HFFc6 (cell line): ENCODE results near the gene EVX2. TPM values are rescaled to one million over a fixed set of nuclear protein-coding genes. Genes with fewer than 3 reads are reported as not detected.

Experiments
- DNase-seq: peaks from one replicate; pipeline ENCODE4 v3.0.0-alpha.2; 2018
- H3K27ac Mint-ChIP-seq: 2 replicates; pipeline ENCODE4 v1.8.0; 2020; ENCODE audit warnings: mild to moderate bottlenecking, mixed read lengths
- H3K27me3 Mint-ChIP-seq: 2 replicates; pipeline ENCODE4 v1.8.0; 2021; ENCODE audit warnings: mild to moderate bottlenecking, moderate library complexity, mixed read lengths; ENCODE audit not compliant: insufficient read depth
- H3K36me3 Mint-ChIP-seq: 2 replicates; pipeline ENCODE4 v1.8.0; 2021; ENCODE audit warnings: low read depth, mixed read lengths
- H3K4me1 Mint-ChIP-seq: 2 replicates; pipeline ENCODE4 v1.8.0; 2020; ENCODE audit warnings: low read depth, mixed read lengths
- H3K4me3 Mint-ChIP-seq: 2 replicates; pipeline ENCODE4 v1.8.0; 2020; ENCODE audit warnings: mild to moderate bottlenecking, moderate library complexity, mixed read lengths
- H3K9me3 Mint-ChIP-seq: 2 replicates; pipeline ENCODE4 v1.8.0; 2020; ENCODE audit warnings: mild to moderate bottlenecking, mixed read lengths
- CTCF ChIP-seq: fragments of 200-600 bp; sonication (generic); IDR thresholded peaks from 2 replicates; pipeline ENCODE4 v1.5.0; 2021; ENCODE audit warnings: antibody characterized with exemption, mild to moderate bottlenecking
- total RNA-seq, 6 experiments: library from RNA; stranded (reverse); fragmentation: NEBNext Ultra II Directional; extraction: Animal tissue kit (Norgen Biotek cat#: 25700); gene quantifications; 2 replicates in 1 of 6; 3 replicates in 5 of 6; pipeline ENCODE4 v1.2.3, GENCODE V29; 2021

The EVX2 gene
- total RNA-seq, 6 experiments from 2014 or later, result not detected

- peak; percentile 91 for DNase-seq
- Mint-ChIP-seq H3K27me3 (peaks cover 13% of the 10 kb centered on the region), H3K27ac (peak overlapping the region; percentile 77)
Measured at GRCh38 chr2:176104316-176105077, 20.7 kb upstream of the EVX2 start.

GRCh38 chr2:176103742-176104315 is 20.1 kb upstream of the EVX2 start:
- Mint-ChIP-seq H3K27ac (peak overlapping the region; percentile 77), H3K4me1 (peaks cover 32% of the 10 kb centered on the region), H3K27me3 (peaks cover 14% of the 10 kb centered on the region), H3K4me3 (peak overlapping the region; percentile 83), H3K36me3 (no peaks in the 10 kb centered on the region; the same call in 1 of the 2 replicates), H3K9me3 (no peaks in the 10 kb centered on the region)
- no peak for TF ChIP-seq CTCF
- no peak for DNase-seq

More at GRCh38 chr2:176104316-176105077, 20.7 kb upstream of the EVX2 start:
- H3K36me3 Mint-ChIP-seq, result peaks cover 5% of the 10 kb centered on the region
- peaks cover 37% of the 10 kb centered on the region for H3K4me1 Mint-ChIP-seq
- H3K4me3 Mint-ChIP-seq, result peak overlapping the region; percentile 83
- peak; percentile 43; the same call in 1 of the 2 replicates for TF ChIP-seq CTCF
- H3K9me3 Mint-ChIP-seq, result no peaks in the 10 kb centered on the region

- Mint-ChIP-seq H3K27ac (peak overlapping the region; percentile 55; the same call in 1 of the 2 replicates), H3K36me3 (no peaks in the 10 kb centered on the region), H3K4me3 (peak overlapping the region; percentile 83), H3K27me3 (peaks cover 15% of the 10 kb centered on the region), H3K4me1 (peaks cover 33% of the 10 kb centered on the region), H3K9me3 (no peaks in the 10 kb centered on the region)
- DNase-seq, result no peak
- no peak for TF ChIP-seq CTCF
Measured at GRCh38 chr2:176103194-176103593, 19.4 kb upstream of the EVX2 start.

GRCh38 chr2:176102309-176102866 is 18.6 kb upstream of the EVX2 start:
- no peak overlapping the region for H3K4me3 Mint-ChIP-seq
- H3K9me3 Mint-ChIP-seq, result no peaks in the 10 kb centered on the region
- H3K36me3 Mint-ChIP-seq, result no peaks in the 10 kb centered on the region
- peaks cover 39% of the 10 kb centered on the region for H3K4me1 Mint-ChIP-seq
- H3K27ac Mint-ChIP-seq, result no peak overlapping the region
- no peak for TF ChIP-seq CTCF
- no peak for DNase-seq
- H3K27me3 Mint-ChIP-seq, result peaks cover 17% of the 10 kb centered on the region

- Mint-ChIP-seq H3K9me3 (no peaks in the 10 kb centered on the region), H3K27me3 (peaks cover 14% of the 10 kb centered on the region), H3K36me3 (no peaks in the 10 kb centered on the region)
Measured at GRCh38 chr2:176101842-176102241, 18.1 kb upstream of the EVX2 start.

More at GRCh38 chr2:176101842-176102241, 18.1 kb upstream of the EVX2 start:
- Mint-ChIP-seq H3K27ac (no peak overlapping the region), H3K4me3 (no peak overlapping the region), H3K4me1 (peaks cover 40% of the 10 kb centered on the region)
- no peak for TF ChIP-seq CTCF
- DNase-seq, result no peak
